ENCODE results near the gene EML5. TPM values are rescaled to one million over a fixed set of nuclear protein-coding genes. Genes with fewer than 3 reads are reported as not detected.

Gene EML5
- total RNA-seq, 2 donors from 2014 or later: 8.3 to 17.2 TPM

DNA sequence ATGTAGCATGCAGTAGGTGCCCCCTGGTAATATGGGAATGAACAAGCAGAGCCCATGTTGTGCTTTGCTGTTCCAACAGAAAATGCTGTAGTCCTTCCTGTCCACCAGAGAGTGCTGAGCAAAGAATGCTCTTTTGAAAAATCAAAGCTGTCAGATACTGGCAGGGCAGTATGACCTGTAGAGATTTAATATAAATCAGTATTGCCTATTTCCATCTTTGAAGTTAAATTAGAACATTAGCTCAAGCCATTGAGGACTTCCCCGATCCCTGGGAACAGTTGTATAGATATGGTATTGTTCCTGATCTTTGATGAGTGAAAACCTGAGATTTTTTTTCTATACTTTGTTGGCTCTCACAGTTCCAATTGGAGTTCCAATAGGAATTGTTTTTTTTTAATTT is 44.7 kb upstream of the EML5 start:
- no peaks in the 10 kb centered on the region for H3K36me3 ChIP-seq
- H3K27ac ChIP-seq: no peak overlapping the region
- H3K4me3 ChIP-seq: no peak overlapping the region
- TF ChIP-seq POLR2AphosphoS5 (IDR thresholded peaks at IDR 0.05) (no peak), POLR2A (IDR thresholded peaks at IDR 0.05) (no peak)
- TF ChIP-seq, protein P1, sequence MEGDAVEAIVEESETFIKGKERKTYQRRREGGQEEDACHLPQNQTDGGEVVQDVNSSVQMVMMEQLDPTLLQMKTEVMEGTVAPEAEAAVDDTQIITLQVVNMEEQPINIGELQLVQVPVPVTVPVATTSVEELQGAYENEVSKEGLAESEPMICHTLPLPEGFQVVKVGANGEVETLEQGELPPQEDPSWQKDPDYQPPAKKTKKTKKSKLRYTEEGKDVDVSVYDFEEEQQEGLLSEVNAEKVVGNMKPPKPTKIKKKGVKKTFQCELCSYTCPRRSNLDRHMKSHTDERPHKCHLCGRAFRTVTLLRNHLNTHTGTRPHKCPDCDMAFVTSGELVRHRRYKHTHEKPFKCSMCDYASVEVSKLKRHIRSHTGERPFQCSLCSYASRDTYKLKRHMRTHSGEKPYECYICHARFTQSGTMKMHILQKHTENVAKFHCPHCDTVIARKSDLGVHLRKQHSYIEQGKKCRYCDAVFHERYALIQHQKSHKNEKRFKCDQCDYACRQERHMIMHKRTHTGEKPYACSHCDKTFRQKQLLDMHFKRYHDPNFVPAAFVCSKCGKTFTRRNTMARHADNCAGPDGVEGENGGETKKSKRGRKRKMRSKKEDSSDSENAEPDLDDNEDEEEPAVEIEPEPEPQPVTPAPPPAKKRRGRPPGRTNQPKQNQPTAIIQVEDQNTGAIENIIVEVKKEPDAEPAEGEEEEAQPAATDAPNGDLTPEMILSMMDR (IDR thresholded peaks at IDR 0.05): no peak
- no peak for DNase-seq (ENCODE audit: low spot score)
- peaks cover 3% of the 10 kb centered on the region for H3K4me1 ChIP-seq (replicated peaks)
- no peaks in the 10 kb centered on the region for H3K9me3 ChIP-seq
- H3K27me3 ChIP-seq (replicated peaks; ENCODE audit: insufficient read depth): no peaks in the 10 kb centered on the region
- WGBS: 94% methylated on average over 1 of the region's 1 CpG
- intact Hi-C loops (cut with DNase I): no loop called here

DNA sequence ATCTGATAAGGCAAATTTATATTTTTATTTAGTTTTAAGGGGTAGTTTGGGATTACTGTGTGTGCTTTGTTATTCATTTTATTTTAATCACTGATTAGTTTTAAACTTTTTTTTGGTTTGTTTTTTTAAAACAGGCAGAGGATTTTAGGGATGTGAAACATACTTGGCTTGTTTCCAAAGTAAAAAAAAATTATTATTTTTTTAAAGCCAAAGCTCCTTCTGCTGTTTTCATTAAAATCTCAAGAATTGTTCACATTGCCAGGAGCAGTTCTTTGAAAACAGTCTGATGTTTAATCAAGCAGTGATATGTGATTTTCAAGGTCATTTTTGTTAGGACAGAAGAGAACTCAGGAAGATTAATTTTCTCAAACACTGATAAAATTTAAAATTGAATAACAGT is 42.9 kb upstream of the EML5 start:
- Histone ChIP-seq H3K4me1 (replicated peaks) (peaks cover 3% of the 10 kb centered on the region), H3K27me3 (replicated peaks; ENCODE audit: insufficient read depth) (no peaks in the 10 kb centered on the region), H3K9me3 (no peaks in the 10 kb centered on the region), H3K36me3 (no peaks in the 10 kb centered on the region), H3K27ac (peak overlapping the region in 1 of 2 donors; percentile 18), H3K4me3 (no peak overlapping the region)
- no peak for DNase-seq (ENCODE audit: low spot score)
- TF ChIP-seq, protein P1 (IDR thresholded peaks at IDR 0.05): no peak
- TF ChIP-seq POLR2A (IDR thresholded peaks at IDR 0.05): no peak
- TF ChIP-seq POLR2AphosphoS5 (IDR thresholded peaks at IDR 0.05): no peak
- intact Hi-C loops (cut with DNase I): no loop called here

DNA sequence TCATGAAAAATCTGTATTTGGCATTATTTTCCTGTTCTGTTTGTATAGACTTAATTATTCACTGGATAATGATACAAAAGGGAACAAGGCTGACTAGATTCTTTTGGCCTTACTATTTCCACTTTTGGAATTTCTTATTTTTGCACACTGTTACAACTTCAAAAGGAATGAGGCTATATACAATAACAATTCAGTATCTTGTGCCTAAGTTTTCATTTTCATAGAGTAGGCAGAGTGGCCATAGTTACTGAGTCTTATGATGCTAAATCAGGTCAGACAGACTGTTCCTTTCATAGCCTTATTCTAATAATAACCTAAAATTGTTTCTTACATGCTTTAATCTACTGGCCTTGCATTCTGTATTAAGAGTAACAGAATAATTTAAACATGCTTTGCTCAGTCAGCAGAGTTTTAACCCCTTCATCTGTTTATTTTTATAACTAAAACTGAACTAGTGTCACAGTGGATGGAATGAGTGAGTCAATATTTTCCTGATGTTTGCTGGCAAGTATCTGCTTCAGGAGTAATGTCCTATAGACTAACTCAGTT is 42.2 kb upstream of the EML5 start:
- TF ChIP-seq POLR2A (IDR thresholded peaks at IDR 0.05) (no peak), POLR2AphosphoS5 (IDR thresholded peaks at IDR 0.05) (no peak)
- TF ChIP-seq, protein P1 (IDR thresholded peaks at IDR 0.05): no peak
- peak overlapping the region in 1 of 2 donors; percentile 18 for H3K27ac ChIP-seq
- peaks cover 3% of the 10 kb centered on the region for H3K4me1 ChIP-seq (replicated peaks)
- H3K27me3 ChIP-seq (replicated peaks; ENCODE audit: insufficient read depth): no peaks in the 10 kb centered on the region
- H3K36me3 ChIP-seq: no peaks in the 10 kb centered on the region
- no peaks in the 10 kb centered on the region for H3K9me3 ChIP-seq
- intact Hi-C loops (cut with DNase I): no loop called here
- DNase-seq (ENCODE audit: low spot score): no peak
- no peak overlapping the region for H3K4me3 ChIP-seq

DNA sequence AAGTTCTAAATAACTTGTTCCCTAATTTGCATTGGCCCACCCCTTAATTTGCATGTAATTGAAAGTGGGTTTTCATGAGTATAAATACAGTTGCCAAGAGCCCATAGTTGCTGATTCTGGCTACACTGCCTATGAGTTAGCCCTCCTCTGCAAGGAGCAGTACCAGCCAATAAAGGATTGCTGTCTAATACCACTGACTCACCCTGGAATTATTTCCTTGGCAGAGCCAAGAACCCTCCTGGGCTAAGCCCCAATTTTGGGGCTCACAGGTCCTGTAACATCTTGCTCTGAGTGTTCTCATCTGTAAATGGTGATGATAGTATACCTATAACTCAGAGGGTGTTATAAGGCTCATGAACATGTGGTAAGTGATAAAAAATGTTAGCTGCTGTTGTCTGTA is 38.5 kb upstream of the EML5 start:
- no peak overlapping the region for H3K4me3 ChIP-seq
- TF ChIP-seq, protein P1 (IDR thresholded peaks at IDR 0.05): no peak
- TF ChIP-seq POLR2AphosphoS5 (IDR thresholded peaks at IDR 0.05): peak; percentile 67
- H3K4me1 ChIP-seq (replicated peaks): peaks cover 3% of the 10 kb centered on the region
- H3K36me3 ChIP-seq: no peaks in the 10 kb centered on the region
- peak; percentile 28 for DNase-seq (ENCODE audit: low spot score)
- H3K27me3 ChIP-seq (replicated peaks; ENCODE audit: insufficient read depth): no peaks in the 10 kb centered on the region
- no peaks in the 10 kb centered on the region for H3K9me3 ChIP-seq
- peak overlapping the region in 1 of 2 donors; percentile 9 for H3K27ac ChIP-seq
- intact Hi-C loops (cut with DNase I): no loop called here

DNA sequence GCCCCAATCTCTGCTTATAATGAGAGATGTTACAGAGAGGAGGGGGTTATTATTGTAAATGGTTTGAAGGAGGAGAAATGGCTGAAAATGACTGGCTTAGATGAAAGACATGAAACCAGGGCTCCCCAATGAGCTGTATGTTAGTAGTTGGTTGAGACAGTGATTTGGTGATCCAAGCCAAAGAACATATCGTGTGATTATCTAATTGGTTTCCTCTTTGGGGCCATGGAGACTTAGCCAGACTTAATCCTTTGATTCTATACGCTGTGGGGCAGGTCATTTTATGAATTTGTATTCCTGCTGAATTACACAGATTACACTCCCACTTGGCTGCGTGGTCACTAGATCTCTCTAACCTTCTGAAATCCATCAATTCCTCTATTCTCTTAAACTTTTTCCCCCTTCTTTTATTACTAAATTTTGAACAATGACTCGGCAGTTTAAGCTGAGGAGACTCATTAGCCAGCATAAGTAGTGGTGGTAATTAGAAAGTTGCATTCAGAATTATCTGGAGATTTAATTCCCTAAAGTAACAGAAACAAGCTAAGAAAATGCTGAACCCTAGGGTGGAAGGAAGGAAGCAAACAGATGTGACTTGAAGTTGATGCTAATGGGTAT is 37.0 kb upstream of the EML5 start:
- no peak overlapping the region for H3K4me3 ChIP-seq
- no peak for TF ChIP-seq POLR2A (IDR thresholded peaks at IDR 0.05)
- TF ChIP-seq, protein P1 (IDR thresholded peaks at IDR 0.05): no peak
- TF ChIP-seq POLR2AphosphoS5 (IDR thresholded peaks at IDR 0.05): no peak
- no peak for DNase-seq (ENCODE audit: low spot score)
- peak overlapping the region; percentile 53 to 81 for H3K27ac ChIP-seq
- 83% methylated on average over 4 of the region's 4 CpGs for WGBS
- intact Hi-C loops (cut with DNase I): no loop called here
- H3K9me3 ChIP-seq: no peaks in the 10 kb centered on the region
- no peaks in the 10 kb centered on the region for H3K36me3 ChIP-seq
- H3K4me1 ChIP-seq (replicated peaks): peaks cover 3% of the 10 kb centered on the region
- no peaks in the 10 kb centered on the region for H3K27me3 ChIP-seq (replicated peaks; ENCODE audit: insufficient read depth)

Data from prostate gland (tissue), 2 donors.